Lower lobe of right lung (tissue), 2 donors: Measurements from ENCODE around the gene PARVB. TPM values are rescaled to one million over a fixed set of nuclear protein-coding genes. Genes with fewer than 3 reads are reported as not detected.

Experiments used
- ATAC-seq, 2 donors: fragments of 200-7000 bp; cut with Tn5 transposase; one replicate each; pipeline ENCODE4 v1.9.1; 2020 to 2022; ENCODE audit warnings: mild to moderate bottlenecking in 2 of 2, moderate library complexity in 2 of 2
- DNase-seq: peaks from one replicate; pipeline ENCODE4 v3.0.0-alpha.2; 2020
- H3K27ac ChIP-seq: fragments of 200-600 bp; one replicate; pipeline ENCODE4 v1.8.0; 2022
- H3K27me3 ChIP-seq: fragments of 200-600 bp; one replicate; pipeline ENCODE4 v1.8.0; 2022; ENCODE audit warnings: low read depth
- H3K36me3 ChIP-seq: fragments of 200-600 bp; one replicate; pipeline ENCODE4 v1.8.0; 2022; ENCODE audit warnings: mild to moderate bottlenecking
- H3K4me1 ChIP-seq: fragments of 200-600 bp; one replicate; pipeline ENCODE4 v1.8.0; 2022
- H3K4me3 ChIP-seq: fragments of 200-600 bp; one replicate; pipeline ENCODE4 v1.8.0; 2022; ENCODE audit warnings: mild to moderate bottlenecking
- H3K9me3 ChIP-seq: fragments of 200-600 bp; one replicate; pipeline ENCODE4 v1.8.0; 2022
- CTCF ChIP-seq: fragments of 200-600 bp; IDR thresholded peaks from one replicate; pipeline ENCODE4 v1.8.0; 2022; ENCODE audit warnings: antibody characterized with exemption, mild to moderate bottlenecking
- intact Hi-C: fragments of 100-400 bp; cut with DNase I; formaldehyde crosslinking; loops from one replicate; pipeline ENCODE4 v1.11.0; 2022
- total RNA-seq: library from RNA; stranded (reverse); fragmentation: NEBNext Ultra II Directional; extraction: Animal tissue kit (Norgen Biotek cat#: 25700); gene quantifications from one replicate; pipeline ENCODE4 v1.2.1, GENCODE V29; 2021
- donor health status: DM: no; HTN: yes; CAD: no; lungs with severe emphysema.

Gene PARVB
- total RNA-seq, 1 donor from 2014 or later = 44.7 TPM

GRCh38 chr22:44179989-44180705 is 156.0 kb downstream of the PARVB start:
- H3K36me3 ChIP-seq = no peaks in the 10 kb centered on the region
- no peak overlapping the region for H3K4me3 ChIP-seq
- peak in 1 of 2 donors; percentile 22 for ATAC-seq
- H3K9me3 ChIP-seq = no peaks in the 10 kb centered on the region
- no peak for TF ChIP-seq CTCF
- H3K4me1 ChIP-seq = peaks cover 4% of the 10 kb centered on the region
- DNase-seq = no peak
- intact Hi-C loops = no loop called here
- H3K27me3 ChIP-seq = peaks cover 15% of the 10 kb centered on the region
- no peak overlapping the region for H3K27ac ChIP-seq

DNA sequence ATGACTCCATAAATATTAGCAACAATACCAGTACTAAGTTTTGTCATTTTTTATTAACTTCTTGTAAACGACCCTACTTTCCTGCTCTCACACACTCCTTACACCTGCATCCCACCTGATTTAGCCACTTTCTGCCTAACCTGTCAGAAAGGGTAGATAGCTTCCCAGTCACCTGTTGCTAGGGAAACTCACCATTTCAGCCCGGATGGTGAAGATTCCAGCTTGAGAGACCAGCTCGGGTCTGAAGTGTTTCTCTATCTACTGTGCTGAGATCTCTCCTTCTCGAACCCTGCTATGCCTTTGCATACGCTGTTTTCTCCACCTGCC is 156.6 kb downstream of the PARVB start, which contains the start of gene PARVG:
PARVG (plus strand) TSS at position 220 of the 327 bp plus-strand sequence. CDS start 2,405 bp downstream, outside the sequence.
- Histone ChIP-seq H3K4me3 (peak within 1 kb of the TSS; percentile 54), H3K27ac (peak within 1 kb of the TSS; percentile 86)
- peak; percentile 29 to 54 for ATAC-seq

DNA sequence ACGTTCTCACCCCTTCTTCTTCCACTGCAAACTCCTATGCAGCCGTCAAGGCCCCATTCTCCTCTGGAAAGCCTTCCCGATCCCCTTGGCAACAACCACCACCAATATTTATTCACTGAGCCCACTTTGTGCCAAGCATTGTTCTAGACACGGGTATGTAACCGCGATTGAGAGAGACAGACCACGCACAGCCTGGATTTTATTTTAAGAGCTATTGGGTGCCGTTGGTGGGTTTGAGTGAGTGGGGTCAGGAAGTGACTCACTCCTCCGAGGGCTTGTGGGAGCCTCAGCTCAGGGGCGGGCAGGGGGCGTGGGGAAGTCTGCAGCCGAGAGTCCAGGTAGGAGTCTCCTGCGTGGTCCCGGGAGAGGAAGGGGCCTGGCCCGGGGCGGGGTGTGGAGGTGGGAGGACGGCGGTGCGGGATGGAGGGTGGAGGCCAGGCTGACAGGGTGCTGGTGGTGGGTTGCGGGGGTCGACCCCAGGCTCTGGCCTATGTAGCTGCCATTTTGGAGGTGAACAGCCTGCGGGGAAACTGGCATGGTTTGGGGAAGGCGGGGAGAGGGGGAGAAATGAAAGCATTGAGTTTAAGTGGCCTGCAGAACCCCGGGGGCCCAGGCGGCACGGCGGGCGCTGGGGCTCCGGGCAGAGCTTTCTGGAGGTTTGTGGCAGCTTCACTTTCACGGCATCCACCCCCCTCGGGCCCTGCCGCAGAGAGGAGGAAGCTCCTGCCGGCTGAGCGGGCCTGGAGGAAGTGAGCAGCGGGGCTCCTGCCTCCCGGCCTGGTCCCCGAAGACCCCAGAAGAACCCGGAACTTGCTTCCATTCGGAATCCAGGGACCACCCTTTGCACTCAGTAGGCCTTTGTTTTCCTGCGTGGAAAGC is 157.2 kb downstream of the PARVB start:
- peaks cover 15% of the 10 kb centered on the region for H3K27me3 ChIP-seq
- H3K27ac ChIP-seq = peak overlapping the region; percentile 86
- peak; percentile 71 to 72 for ATAC-seq
- TF ChIP-seq CTCF = no peak
- no peaks in the 10 kb centered on the region for H3K9me3 ChIP-seq
- intact Hi-C loops = no loop called here
- H3K4me3 ChIP-seq = peak overlapping the region; percentile 54
- H3K36me3 ChIP-seq = peaks cover 4% of the 10 kb centered on the region
- peaks cover 4% of the 10 kb centered on the region for H3K4me1 ChIP-seq
- peak; percentile 79 for DNase-seq

More for the DNA sequence above, 156.6 kb downstream of the PARVB start, which contains the start of gene PARVG:
- Histone ChIP-seq H3K9me3 (no peaks in the 10 kb centered on the region), H3K36me3 (no peaks in the 10 kb centered on the region), H3K27me3 (peaks cover 15% of the 10 kb centered on the region), H3K4me1 (peaks cover 4% of the 10 kb centered on the region)
- no peak for TF ChIP-seq CTCF
- DNase-seq = no peak
- intact Hi-C loops = no loop called here

DNA sequence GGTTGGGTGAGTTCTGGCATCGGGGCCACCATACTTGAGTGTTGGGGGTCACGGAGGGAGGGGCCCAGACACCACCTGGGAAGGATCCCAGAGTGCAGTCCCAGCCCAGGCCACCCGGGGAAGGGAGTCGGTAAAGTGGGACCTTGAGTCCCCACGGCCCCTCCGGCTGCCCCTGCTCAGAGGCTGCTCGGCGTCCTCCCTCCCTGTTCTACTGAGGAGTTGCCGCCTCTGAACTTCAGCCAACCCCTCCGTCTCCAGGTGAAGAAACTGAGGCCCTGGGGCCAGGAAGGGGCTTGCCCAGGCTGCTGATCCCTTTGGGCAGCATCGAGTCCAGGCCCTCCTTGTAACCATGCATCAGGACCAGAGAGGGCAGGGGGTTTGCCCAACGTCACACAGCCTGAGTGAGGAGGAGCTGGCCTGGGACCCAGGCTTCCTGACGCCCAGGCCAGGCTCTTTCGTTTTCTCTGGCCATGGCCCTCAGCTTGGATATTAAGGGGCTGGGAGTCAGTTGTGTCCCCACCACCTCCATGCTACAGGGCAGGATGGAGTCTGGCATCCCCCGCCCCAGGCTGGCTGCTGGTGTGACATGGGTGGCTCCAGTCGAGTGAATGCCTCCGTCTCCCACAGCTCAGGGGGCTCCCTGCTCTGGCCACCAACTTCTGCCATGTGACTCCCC is 157.9 kb downstream of the PARVB start:
- ATAC-seq = peak; percentile 31 to 43
- peaks cover 4% of the 10 kb centered on the region for H3K4me1 ChIP-seq
- H3K4me3 ChIP-seq = peak overlapping the region; percentile 54
- intact Hi-C loops = no loop called here
- peaks cover 15% of the 10 kb centered on the region for H3K27me3 ChIP-seq
- no peak for DNase-seq
- peak overlapping the region; percentile 86 for H3K27ac ChIP-seq
- H3K9me3 ChIP-seq = no peaks in the 10 kb centered on the region
- TF ChIP-seq CTCF = no peak
- H3K36me3 ChIP-seq = peaks cover 4% of the 10 kb centered on the region

- Histone ChIP-seq H3K9me3 (no peaks in the 10 kb centered on the region), H3K36me3 (peaks cover 4% of the 10 kb centered on the region), H3K27me3 (peaks cover 18% of the 10 kb centered on the region), H3K27ac (peak overlapping the region; percentile 86), H3K4me3 (peak overlapping the region; percentile 54), H3K4me1 (peaks cover 4% of the 10 kb centered on the region)
- intact Hi-C loops = no loop called here
- DNase-seq = peak; percentile 88
- TF ChIP-seq CTCF = no peak
- ATAC-seq = peak; percentile 79 to 88
These were observed 158.6 kb downstream of the PARVB start for GRCh38 chr22:44182588-44183286.
